AG09309 (cell line): ENCODE results near the gene BAIAP2.
A peak's percentile ranks its signal among the peaks of the same experiment; 100 is the strongest.

Experiments
- DNase-seq: peaks from one replicate; pipeline ENCODE4 v3.0.0-alpha.2; 2010; ENCODE audit warnings: low read depth
- H3K4me3 ChIP-seq: 2 replicates; pipeline ENCODE4 v1.5.1; 2011; ENCODE audit warnings: mild to moderate bottlenecking, low read depth, low read length, moderate library complexity; ENCODE audit not compliant: control insufficient read depth
- TF ChIP-seq, protein P1 (sequence below): IDR thresholded peaks from 2 replicates; pipeline ENCODE4 v1.5.1; 2011; ENCODE audit warnings: mild to moderate bottlenecking, low read depth, low read length, inconsistent platforms; ENCODE audit not compliant: insufficient read depth, control insufficient read depth; ENCODE audit errors: missing control alignments

BAIAP2 gene

DNA sequence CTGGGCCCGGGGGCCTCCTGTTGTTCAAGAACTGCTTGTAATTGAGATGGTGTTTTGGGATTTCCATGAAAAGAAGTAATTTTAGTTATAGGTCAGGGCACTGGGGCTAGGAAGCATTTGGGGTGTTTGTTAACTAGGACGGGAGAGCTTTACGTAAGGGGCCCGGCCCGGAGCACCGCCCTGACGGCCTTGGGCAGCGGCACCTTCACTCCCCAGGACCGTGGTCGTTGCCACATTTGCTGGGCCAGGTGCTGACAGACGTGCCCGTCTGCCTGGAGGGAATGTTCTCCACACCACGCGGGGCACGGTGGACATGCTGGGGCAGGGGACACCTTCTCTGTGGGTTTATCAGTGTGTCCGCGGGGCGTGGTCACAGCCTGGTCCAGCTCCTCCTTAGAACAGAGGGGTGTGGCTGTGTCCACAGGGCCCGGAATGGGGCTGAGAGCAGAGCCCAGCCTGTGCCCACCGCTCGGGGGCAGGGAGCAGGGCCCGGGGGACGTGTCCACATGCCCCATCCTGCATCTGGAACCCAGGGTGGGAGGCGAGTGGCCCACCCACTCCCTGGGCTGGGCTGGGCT, 57.7 kb downstream of the BAIAP2 start:
- H3K4me3 ChIP-seq, result no peak overlapping the region
- no peak for DNase-seq
- TF ChIP-seq, protein P1, sequence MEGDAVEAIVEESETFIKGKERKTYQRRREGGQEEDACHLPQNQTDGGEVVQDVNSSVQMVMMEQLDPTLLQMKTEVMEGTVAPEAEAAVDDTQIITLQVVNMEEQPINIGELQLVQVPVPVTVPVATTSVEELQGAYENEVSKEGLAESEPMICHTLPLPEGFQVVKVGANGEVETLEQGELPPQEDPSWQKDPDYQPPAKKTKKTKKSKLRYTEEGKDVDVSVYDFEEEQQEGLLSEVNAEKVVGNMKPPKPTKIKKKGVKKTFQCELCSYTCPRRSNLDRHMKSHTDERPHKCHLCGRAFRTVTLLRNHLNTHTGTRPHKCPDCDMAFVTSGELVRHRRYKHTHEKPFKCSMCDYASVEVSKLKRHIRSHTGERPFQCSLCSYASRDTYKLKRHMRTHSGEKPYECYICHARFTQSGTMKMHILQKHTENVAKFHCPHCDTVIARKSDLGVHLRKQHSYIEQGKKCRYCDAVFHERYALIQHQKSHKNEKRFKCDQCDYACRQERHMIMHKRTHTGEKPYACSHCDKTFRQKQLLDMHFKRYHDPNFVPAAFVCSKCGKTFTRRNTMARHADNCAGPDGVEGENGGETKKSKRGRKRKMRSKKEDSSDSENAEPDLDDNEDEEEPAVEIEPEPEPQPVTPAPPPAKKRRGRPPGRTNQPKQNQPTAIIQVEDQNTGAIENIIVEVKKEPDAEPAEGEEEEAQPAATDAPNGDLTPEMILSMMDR, result no peak

GRCh38 chr17:81093619-81094508, 58.9 kb downstream of the BAIAP2 start:
- TF ChIP-seq, protein P1, result no peak
- no peak for DNase-seq
- no peak overlapping the region for H3K4me3 ChIP-seq

- H3K4me3 ChIP-seq, result no peak overlapping the region
- TF ChIP-seq, protein P1, result peak; percentile 15
- DNase-seq, result peak; percentile 99
These were observed 59.8 kb downstream of the BAIAP2 start for GRCh38 chr17:81094509-81095382.

GRCh38 chr17:81095383-81095762, 60.4 kb downstream of the BAIAP2 start:
- no peak overlapping the region for H3K4me3 ChIP-seq
- TF ChIP-seq, protein P1, result no peak
- DNase-seq, result no peak

- DNase-seq, result no peak
- no peak overlapping the region for H3K4me3 ChIP-seq
- TF ChIP-seq, protein P1, result no peak
These were observed 61.8 kb downstream of the BAIAP2 start for GRCh38 chr17:81096741-81097133.
